OCI-LY1 (cell line): ENCODE results near the gene NECTIN1.

Experiments used
- H2AFZ ChIP-seq: fragments of 200-600 bp; sonication (generic), shearing (Covaris generic); 2 replicates; pipeline ENCODE4 v1.6.0; 2014; ENCODE audit warnings: antibody characterized with exemption, mild to moderate bottlenecking, low read length
- H3F3A ChIP-seq: fragments of 200-600 bp; sonication (generic), shearing (Covaris generic); 2 replicates; pipeline ENCODE4 v1.6.0; 2014; ENCODE audit warnings: mild to moderate bottlenecking, antibody characterized with exemption, low read length, moderate library complexity; ENCODE audit not compliant: insufficient read depth
- H3K27ac ChIP-seq: fragments of 200-600 bp; sonication (generic); 2 replicates; pipeline ENCODE4 v1.5.1; 2014; ENCODE audit warnings: low read length, mixed run types, mild to moderate bottlenecking, low read depth; ENCODE audit not compliant: poor library complexity, severe bottlenecking
- H3K27me3 ChIP-seq: fragments of 200-600 bp; sonication (generic); 2 replicates; pipeline ENCODE4 v1.6.0; 2014; ENCODE audit warnings: antibody characterized with exemption, mild to moderate bottlenecking, low read length, moderate library complexity; ENCODE audit not compliant: insufficient read depth
- H3K36me3 ChIP-seq: fragments of 200-600 bp; sonication (generic); 2 replicates; pipeline ENCODE4 v1.6.1; 2014; ENCODE audit warnings: mild to moderate bottlenecking, antibody characterized with exemption, low read length, moderate library complexity, mixed read lengths; ENCODE audit not compliant: insufficient read depth
- H3K4me1 ChIP-seq: fragments of 200-600 bp; sonication (generic); 2 replicates; pipeline ENCODE4 v1.5.1; 2014; ENCODE audit warnings: mild to moderate bottlenecking, low read length, moderate library complexity; ENCODE audit not compliant: insufficient read depth, severe bottlenecking
- H3K4me2 ChIP-seq: fragments of 200-600 bp; sonication (generic), shearing (Covaris generic); 2 replicates; pipeline ENCODE4 v1.6.1; 2014; ENCODE audit warnings: low read length
- H3K4me3 ChIP-seq: fragments of 200-600 bp; sonication (generic); 2 replicates; pipeline ENCODE4 v1.5.1; 2014; ENCODE audit warnings: low read length, low read depth, mild to moderate bottlenecking, mixed read lengths; ENCODE audit not compliant: poor library complexity, severe bottlenecking
- H3K79me2 ChIP-seq: fragments of 200-600 bp; shearing (Covaris generic); 2 replicates; pipeline ENCODE4 v1.6.1; 2016; ENCODE audit warnings: mixed run types, low read length, mixed read lengths; ENCODE audit not compliant: insufficient read depth
- H3K9ac ChIP-seq: fragments of 200-600 bp; sonication (generic), shearing (Covaris generic); 2 replicates; pipeline ENCODE4 v1.6.1; 2014; ENCODE audit warnings: mild to moderate bottlenecking, low read length, mixed read lengths
- H3K9me2 ChIP-seq: fragments of 200-600 bp; sonication (generic), shearing (Covaris generic); 2 replicates; pipeline ENCODE4 v1.6.1; 2014; ENCODE audit warnings: low read depth, mild to moderate bottlenecking, low read length, mixed read lengths
- H3K9me3 ChIP-seq: fragments of 200-600 bp; shearing (Covaris generic); 2 replicates; pipeline ENCODE4 v1.6.1; 2014; ENCODE audit warnings: low read length, mixed read lengths
- H4K20me1 ChIP-seq: fragments of 200-600 bp; sonication (generic), shearing (Covaris generic); 2 replicates; pipeline ENCODE4 v1.6.0; 2016; ENCODE audit warnings: mild to moderate bottlenecking, low read length; ENCODE audit not compliant: insufficient read depth
- EZH2 ChIP-seq: fragments of 200-600 bp; sonication (generic), shearing (Covaris generic); IDR thresholded peaks from 2 replicates; pipeline ENCODE4 v1.8.0; 2017; ENCODE audit warnings: borderline replicate concordance, mixed run types, mild to moderate bottlenecking, antibody characterized with exemption, low read length, moderate library complexity, mixed read lengths
- TF ChIP-seq, protein P1 (sequence below): fragments of 200-600 bp; sonication (generic), shearing (Covaris generic); IDR thresholded peaks from 2 replicates; pipeline ENCODE4 v1.5.1; 2017; ENCODE audit warnings: mild to moderate bottlenecking, antibody characterized with exemption, low read length, moderate library complexity, mixed read lengths

The NECTIN1 gene

GRCh38 chr11:119668676-119669075 is 60.3 kb downstream of the NECTIN1 start:
- Histone ChIP-seq H3K4me1 (peaks cover 9% of the 10 kb centered on the region), H3F3A (no peaks in the 10 kb centered on the region)

GRCh38 chr11:119666463-119667131 is 62.4 kb downstream of the NECTIN1 start:
- Histone ChIP-seq H3K9me3 (no peaks in the 10 kb centered on the region), H3K4me2 (no peak overlapping the region), H3K27me3 (no peaks in the 10 kb centered on the region), H3F3A (no peaks in the 10 kb centered on the region), H3K4me1 (no peaks in the 10 kb centered on the region), H3K36me3 (no peaks in the 10 kb centered on the region), H2AFZ (no peak overlapping the region), H4K20me1 (no peaks in the 10 kb centered on the region), H3K9ac (no peak overlapping the region), H3K9me2 (no peaks in the 10 kb centered on the region), H3K27ac (no peak overlapping the region), H3K4me3 (no peak overlapping the region), H3K79me2 (no peaks in the 10 kb centered on the region)
- TF ChIP-seq EZH2: no peak
- TF ChIP-seq, protein P1, sequence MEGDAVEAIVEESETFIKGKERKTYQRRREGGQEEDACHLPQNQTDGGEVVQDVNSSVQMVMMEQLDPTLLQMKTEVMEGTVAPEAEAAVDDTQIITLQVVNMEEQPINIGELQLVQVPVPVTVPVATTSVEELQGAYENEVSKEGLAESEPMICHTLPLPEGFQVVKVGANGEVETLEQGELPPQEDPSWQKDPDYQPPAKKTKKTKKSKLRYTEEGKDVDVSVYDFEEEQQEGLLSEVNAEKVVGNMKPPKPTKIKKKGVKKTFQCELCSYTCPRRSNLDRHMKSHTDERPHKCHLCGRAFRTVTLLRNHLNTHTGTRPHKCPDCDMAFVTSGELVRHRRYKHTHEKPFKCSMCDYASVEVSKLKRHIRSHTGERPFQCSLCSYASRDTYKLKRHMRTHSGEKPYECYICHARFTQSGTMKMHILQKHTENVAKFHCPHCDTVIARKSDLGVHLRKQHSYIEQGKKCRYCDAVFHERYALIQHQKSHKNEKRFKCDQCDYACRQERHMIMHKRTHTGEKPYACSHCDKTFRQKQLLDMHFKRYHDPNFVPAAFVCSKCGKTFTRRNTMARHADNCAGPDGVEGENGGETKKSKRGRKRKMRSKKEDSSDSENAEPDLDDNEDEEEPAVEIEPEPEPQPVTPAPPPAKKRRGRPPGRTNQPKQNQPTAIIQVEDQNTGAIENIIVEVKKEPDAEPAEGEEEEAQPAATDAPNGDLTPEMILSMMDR: peak; percentile 60; the same call in 1 of the 2 replicates

More at GRCh38 chr11:119668676-119669075, 60.3 kb downstream of the NECTIN1 start:
- H3K9ac ChIP-seq: no peak overlapping the region
- H3K36me3 ChIP-seq: no peaks in the 10 kb centered on the region
- H4K20me1 ChIP-seq: no peaks in the 10 kb centered on the region
- no peak overlapping the region for H2AFZ ChIP-seq
- TF ChIP-seq EZH2: no peak
- TF ChIP-seq, protein P1: no peak
- H3K4me2 ChIP-seq: no peak overlapping the region
- no peaks in the 10 kb centered on the region for H3K27me3 ChIP-seq
- no peak overlapping the region for H3K4me3 ChIP-seq
- no peaks in the 10 kb centered on the region for H3K9me3 ChIP-seq
- H3K79me2 ChIP-seq: no peaks in the 10 kb centered on the region
- no peak overlapping the region for H3K27ac ChIP-seq
- H3K9me2 ChIP-seq: no peaks in the 10 kb centered on the region

- no peak for TF ChIP-seq EZH2
- TF ChIP-seq, protein P1: no peak
Measured at GRCh38 chr11:119666061-119666460, 62.9 kb downstream of the NECTIN1 start.

More at GRCh38 chr11:119666061-119666460, 62.9 kb downstream of the NECTIN1 start:
- Histone ChIP-seq H3K79me2 (no peaks in the 10 kb centered on the region), H3F3A (no peaks in the 10 kb centered on the region), H3K9me2 (no peaks in the 10 kb centered on the region), H3K4me1 (no peaks in the 10 kb centered on the region), H3K9ac (no peak overlapping the region), H4K20me1 (no peaks in the 10 kb centered on the region), H3K9me3 (no peaks in the 10 kb centered on the region), H3K27ac (no peak overlapping the region), H3K27me3 (no peaks in the 10 kb centered on the region), H3K36me3 (no peaks in the 10 kb centered on the region), H3K4me3 (no peak overlapping the region), H2AFZ (no peak overlapping the region), H3K4me2 (no peak overlapping the region)
